ENCODE results near the gene TMEM176A.

GRCh38 chr7:150847536-150847935, 47.0 kb downstream of the TMEM176A start:
- TF ChIP-seq CTCF (IDR thresholded peaks at IDR 0.05) (no peak), POLR2A (IDR thresholded peaks at IDR 0.05) (no peak)

Measured in breast epithelium (tissue), 3 donors.